Inferior parietal cortex (tissue), 1 donor: ENCODE data around the gene P2RX6.
"Not testable (repeated sequence)": the region's sequence is repeated elsewhere in the genome, so short reads cannot be mapped to it uniquely, and the experiment has no call there.

Source experiments
- DNase-seq: peaks from one replicate; pipeline ENCODE4 v3.0.0-alpha.2; 2016; ENCODE audit errors: extremely low spot score

P2RX6 gene

DNA sequence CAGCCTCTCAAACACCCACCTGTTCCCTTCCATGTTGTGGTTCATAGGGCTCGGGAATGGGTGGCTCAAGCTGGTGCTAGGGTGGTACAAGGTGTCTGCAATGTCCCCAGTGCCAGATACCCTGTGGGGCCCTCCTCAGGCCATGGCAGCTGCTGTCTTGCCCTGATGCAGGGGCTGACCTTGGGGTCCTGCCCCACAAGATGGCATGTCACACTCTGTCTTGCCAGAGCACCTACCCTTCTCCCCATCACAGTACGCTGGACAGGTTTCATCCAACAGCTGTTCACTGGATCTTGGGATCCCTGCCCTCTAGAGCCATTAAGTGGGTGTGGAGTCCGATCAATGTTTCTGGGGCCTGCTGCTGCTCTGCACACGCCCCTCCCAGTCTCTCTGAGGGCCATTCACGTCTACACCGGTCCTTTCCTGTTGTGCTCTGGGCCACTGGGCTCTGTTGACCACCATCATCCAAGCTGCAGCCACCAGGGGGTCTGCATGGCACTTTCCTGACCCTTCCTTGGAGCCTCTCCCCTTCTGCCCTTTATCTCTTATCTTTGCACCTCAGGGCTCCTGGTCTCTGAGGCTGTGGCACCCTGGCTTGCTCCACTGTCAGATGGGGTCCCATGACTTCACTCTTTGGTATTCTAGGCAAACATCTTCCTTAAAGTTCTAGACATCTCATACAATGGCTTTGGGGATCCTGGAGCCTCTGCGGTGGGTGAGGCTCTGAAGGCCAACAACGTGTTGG, 37.9 kb downstream of the P2RX6 start:
- DNase-seq: no peak

DNA sequence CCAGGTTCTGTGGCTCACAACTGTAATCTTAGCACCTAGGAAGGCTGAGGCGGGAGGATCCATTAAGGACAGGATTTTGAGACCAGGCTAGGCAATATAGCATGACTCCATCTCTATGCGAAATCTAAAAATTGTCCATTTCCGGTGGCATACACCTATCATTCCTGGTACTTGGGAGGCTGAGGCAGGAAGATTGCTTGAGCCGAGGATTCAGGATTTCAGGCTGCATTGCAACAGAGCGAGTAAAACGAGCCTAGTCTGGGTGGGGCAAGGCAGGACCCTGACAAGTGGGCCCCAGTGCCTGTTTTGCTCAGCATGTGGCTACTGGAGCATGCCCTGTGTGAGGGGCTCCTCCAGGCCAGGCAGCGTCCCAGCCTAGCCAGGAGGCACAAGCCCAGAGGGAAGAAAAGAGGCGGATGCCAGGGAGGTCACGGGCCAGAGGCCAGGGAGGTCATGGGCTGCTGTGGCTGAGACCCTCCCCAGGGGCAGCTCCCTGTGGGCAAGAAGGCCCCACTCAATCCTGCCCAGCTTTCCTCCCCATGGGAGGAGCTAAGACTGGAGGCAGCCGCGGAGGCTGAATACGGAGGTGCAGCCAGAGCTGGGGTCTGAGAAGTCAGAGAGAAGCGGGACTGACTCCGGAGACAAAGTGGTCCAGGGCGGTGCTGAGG, 39.2 kb downstream of the P2RX6 start:
- no peak for DNase-seq

GRCh38 chr22:21054714-21055563, 40.0 kb downstream of the P2RX6 start:
- no peak for DNase-seq

GRCh38 chr22:21055564-21055834, 40.5 kb downstream of the P2RX6 start:
- DNase-seq: no peak

GRCh38 chr22:21055880-21056319, 40.9 kb downstream of the P2RX6 start:
- no peak for DNase-seq

- DNase-seq: not testable (repeated sequence)
These were observed 45.4 kb downstream of the P2RX6 start for GRCh38 chr22:21060363-21060762.

DNA sequence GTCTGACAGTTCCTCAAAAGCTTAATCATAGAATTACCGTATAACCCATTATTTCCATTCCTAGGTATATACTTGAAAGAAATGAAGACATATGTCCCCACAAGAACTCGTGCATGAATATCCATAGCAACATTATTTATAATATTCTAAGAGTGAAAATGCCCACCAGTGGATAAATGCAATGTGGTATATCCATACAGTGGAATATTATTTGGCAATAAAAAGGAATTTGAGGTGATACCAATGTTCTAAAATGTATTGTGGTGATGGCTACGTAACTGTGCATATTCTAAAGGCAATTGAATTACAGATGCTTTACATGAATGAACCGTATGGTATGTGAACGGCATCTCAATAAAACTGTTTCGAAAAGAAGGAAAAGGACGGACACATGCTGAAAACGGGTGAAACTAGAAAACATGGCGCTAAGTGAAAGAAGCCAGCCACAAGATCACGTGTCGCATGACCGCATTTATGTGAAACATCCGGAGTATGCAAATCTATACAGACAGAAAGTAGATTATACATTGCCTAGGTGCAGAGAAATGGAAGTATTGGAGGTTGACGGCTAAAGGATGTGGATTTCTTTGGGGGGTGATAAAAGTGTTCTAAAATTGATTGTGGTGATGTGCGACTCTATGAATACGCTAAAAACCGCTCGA, 46.8 kb downstream of the P2RX6 start:
- DNase-seq: not testable (repeated sequence)

DNA sequence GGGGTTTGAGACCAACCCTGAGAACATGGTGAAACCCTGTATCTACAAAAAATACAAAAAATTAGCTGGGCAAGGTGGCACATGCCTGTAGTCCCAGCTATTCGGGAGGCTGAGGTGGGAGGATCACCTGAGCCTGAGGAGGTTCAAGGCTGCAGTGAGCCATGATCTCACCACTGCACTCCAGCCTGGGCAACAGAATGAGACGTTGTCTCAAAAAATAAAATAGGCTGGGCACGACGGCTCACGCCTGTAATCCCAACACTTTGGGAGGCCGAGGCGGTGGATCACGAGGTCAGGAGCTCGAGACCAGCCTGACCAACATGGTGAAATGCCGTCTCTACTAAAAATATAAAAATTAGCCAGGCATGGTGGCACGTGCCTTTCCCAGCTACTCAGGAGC, 49.5 kb downstream of the P2RX6 start:
- DNase-seq: not testable (repeated sequence)

DNA sequence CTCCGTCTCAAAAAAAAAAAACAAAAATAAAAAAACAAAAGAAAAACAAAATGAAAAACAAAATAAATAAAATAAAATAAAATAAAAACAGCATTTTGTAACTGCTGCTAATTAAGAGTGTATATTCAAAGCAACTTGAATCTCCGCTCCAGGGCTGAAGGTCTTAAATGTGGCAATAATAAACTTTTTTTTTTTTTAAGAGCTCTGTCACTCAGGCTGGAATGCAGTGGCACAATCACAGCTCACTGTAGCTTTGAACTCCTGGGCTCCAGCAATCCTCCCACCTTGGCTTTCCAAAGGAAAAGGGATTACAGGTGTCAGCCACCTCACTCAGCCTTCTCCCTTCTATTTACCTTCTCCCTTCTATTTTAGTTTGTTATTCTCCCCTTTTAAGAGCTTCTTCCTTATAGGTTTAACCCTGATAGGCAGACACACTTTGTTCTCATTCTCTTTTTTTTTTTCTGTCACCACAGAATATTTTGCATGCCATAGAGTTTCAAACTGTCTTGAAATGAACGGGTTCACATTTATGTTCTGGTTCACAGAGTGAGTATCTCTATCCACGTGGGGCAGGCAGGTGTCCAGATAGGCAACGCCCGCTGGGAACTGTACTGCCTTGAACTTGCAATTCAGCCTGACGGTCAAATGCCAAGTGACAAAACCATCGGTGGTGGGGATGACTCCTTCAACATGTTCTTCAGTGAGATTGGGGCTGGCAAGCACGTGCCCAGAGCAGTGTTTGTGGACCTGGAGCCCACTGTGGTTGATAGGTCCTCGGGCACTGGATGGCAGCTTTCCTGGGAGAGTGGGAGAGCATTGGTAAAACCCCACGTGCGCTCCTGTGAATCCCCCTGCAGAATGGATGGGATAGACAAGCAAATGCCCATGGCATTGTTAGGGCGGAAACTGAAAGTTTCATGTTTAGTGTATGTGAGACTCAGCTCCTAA, 50.2 kb downstream of the P2RX6 start:
- no peak for DNase-seq

- DNase-seq: no peak
These were observed 52.3 kb downstream of the P2RX6 start for GRCh38 chr22:21067075-21067900.

DNA sequence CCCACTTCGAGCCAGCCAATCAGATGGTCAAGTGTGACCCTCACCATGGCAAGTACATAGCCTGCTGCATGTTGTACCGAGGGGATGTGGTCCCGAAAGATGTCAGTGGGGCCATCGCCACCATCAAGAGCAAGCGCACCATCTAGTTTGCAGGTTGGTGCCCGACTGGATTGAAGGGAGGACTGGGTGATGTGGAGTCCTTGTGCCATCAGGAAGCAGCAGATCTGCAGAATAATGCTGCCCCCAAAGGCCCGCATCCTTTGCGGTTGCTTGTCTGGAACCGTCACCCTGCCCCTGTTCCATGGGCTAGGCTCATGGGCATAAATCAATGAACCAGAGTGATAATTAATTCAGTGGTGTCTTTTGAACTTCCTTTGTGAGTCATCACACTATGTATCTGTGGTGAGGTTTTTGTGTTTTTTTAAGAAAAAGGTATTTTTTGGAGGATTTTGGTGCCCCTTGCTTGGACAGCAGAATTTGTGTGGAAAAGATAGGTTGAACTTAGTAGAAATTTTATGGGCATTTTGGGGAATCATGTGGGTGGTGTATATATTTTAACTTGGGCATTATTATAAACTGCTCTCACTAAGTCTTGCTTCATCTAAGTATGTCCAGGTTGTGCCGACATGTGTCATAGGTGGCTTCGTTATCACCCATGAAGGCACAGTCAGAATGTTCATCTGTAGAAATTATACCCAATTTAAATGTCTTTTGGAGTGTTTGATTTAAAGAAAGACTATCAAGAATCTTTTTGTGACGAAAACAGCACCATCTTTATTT, 53.1 kb downstream of the P2RX6 start:
- DNase-seq: no peak

GRCh38 chr22:21068681-21069276, 53.8 kb downstream of the P2RX6 start:
- DNase-seq: no peak

DNA sequence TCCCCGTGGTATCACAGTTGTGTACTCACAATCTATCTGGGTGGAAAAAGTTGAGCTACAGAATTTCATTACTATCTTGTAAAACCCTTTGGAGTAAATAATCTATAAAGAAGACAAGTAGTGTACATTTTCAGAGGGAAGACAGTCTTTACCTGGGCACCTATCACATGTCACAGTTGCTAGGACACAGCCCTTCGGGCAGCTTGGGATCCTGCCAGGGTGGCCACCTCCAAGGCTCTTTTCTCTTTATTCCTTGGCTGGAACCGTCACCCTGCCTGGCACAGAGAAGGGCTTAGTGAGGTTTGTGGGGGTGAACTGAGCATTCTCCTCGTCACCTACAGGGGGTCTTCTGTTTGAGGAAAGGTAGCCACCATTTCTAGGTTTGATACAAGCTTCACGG, 54.4 kb downstream of the P2RX6 start:
- DNase-seq: no peak

DNA sequence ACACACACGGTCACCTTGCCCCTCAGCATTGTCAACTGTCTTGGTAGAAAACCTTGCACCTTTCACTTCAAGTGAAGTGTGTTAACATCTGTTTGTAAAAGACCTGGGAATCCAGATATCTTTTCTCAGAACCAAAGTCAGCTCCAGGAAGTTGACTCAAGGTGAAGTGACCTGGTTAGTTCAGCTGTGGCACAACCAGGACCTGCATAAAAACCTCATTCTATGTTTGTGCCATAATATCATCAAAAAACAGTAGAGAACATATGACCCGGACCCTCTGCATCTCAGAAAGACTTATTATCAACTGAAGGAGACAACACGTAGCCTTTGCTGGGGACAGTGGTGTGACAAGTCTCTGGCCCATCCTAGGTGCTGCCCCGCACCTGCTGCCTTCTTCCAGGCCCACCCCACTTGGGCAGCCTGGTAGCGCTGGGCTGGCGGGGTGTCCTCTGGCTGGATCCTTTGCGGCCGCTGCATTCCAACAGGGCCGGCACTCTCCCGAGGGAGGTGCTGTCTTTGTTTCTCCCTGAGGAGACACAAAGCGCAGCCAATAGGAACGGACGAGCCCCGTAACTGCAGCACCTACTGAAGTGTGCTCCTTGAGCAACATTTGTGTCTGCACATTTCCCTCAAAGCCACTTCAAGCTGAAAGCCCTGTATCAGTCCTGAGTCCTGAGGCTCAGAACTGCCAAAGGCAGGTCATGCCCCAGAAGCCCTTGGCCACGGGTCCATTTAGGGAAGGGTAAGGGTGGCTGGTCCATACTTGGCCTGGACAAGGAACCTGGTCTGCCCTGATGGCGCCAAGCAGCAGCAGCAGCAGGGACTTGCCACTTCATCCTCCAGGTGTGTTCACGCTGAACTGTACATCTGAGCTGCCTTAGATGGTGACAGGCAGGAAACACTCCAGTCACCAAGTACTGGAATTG, 56.0 kb downstream of the P2RX6 start:
- no peak for DNase-seq

DNA sequence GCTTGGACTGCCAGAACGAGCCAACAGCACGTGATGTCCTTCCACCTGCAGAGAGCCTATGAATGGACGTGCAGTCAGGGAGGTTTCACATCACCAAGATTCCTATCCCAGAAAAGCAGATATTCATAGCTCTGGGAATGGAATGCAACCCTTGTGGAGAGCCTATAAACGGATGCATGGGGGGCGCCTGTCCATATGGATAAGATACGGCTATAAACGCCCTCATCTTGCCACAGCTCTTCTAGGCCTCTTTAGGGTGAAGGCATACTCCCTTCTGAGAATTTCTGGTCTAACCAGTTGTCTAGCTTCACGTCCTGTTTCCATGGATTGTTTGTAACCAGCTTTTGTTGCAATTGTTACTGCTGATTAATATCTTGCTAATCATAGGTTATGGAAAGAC, 56.8 kb downstream of the P2RX6 start:
- DNase-seq: not testable (repeated sequence)

GRCh38 chr22:21073023-21073422, 58.1 kb downstream of the P2RX6 start:
- DNase-seq: no peak

- DNase-seq: no peak
These were observed 58.5 kb downstream of the P2RX6 start for GRCh38 chr22:21073482-21073881.
